Stimulated activated naive CD8-positive, alpha-beta T cell treated with anti-CD3 and anti-CD28 coated beads, Interleukin-15, Interleukin-2, amounts not matched to agents 100 ng/mL and 50 ng/mL, for 24 hours (primary cell): Measurements from ENCODE around the gene ZNF429.

Source experiments
- H3K27ac Mint-ChIP-seq: one replicate; pipeline ENCODE4 v1.8.0; 2021; ENCODE audit warnings: mild to moderate bottlenecking, mixed read lengths
- H3K27me3 Mint-ChIP-seq: one replicate; pipeline ENCODE4 v1.8.0; 2021; ENCODE audit warnings: mixed read lengths
- H3K36me3 Mint-ChIP-seq: one replicate; pipeline ENCODE4 v1.8.0; 2021; ENCODE audit warnings: low read depth, mixed read lengths
- H3K4me1 Mint-ChIP-seq: one replicate; pipeline ENCODE4 v1.8.0; 2021; ENCODE audit warnings: low read depth, mixed read lengths
- H3K4me3 Mint-ChIP-seq: one replicate; pipeline ENCODE4 v1.8.0; 2021; ENCODE audit warnings: mild to moderate bottlenecking, mixed read lengths
- H3K9me3 Mint-ChIP-seq: one replicate; pipeline ENCODE4 v1.8.0; 2021; ENCODE audit warnings: mixed read lengths

ZNF429 gene

DNA sequence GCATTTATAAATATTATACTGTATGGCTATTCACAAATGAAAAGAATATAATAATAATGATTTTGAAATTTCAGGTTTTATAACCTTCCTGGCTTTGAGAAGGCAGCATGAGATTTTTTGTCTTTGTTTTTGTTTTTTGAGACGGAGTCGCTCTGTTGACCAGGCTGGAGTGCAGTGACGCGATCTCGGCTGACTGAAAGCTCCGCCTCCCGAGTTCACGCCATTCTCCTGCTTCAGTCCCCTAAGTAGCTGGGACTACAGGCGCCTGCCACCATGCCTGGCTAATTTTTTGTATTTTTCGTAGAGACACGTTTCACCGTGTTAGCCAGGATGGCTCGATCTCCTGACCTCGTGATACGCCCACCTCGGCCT is 64.1 kb downstream of the ZNF429 start:
- Mint-ChIP-seq H3K27ac (peak overlapping the region; percentile 92), H3K36me3 (peaks cover 24% of the 10 kb centered on the region), H3K9me3 (peaks cover 40% of the 10 kb centered on the region), H3K27me3 (no peaks in the 10 kb centered on the region), H3K4me1 (peaks cover 17% of the 10 kb centered on the region), H3K4me3 (peak overlapping the region; percentile 93)

DNA sequence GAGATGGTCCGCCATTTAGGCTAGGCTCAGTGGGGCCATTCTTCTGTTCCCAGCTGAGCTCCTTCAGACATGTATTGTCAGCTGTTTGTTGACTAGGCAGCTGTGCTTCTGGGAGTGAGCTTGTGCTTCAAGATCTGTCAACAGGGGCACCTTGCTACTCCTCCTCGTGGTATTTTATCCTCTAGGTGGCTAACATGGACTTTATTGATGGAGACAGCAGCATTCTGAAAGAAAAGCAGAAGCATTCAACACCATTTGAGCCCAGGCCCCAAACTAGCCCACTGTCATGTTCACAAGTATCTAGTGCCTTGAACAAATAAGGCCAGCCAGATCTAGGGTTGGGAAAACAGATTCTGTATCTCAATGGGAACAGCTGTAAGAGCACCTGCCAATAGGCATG is 65.9 kb downstream of the ZNF429 start:
- Mint-ChIP-seq H3K4me3 (no peak overlapping the region), H3K27ac (no peak overlapping the region), H3K36me3 (peaks cover 15% of the 10 kb centered on the region), H3K4me1 (peaks cover 14% of the 10 kb centered on the region), H3K27me3 (no peaks in the 10 kb centered on the region), H3K9me3 (peaks cover 41% of the 10 kb centered on the region)

DNA sequence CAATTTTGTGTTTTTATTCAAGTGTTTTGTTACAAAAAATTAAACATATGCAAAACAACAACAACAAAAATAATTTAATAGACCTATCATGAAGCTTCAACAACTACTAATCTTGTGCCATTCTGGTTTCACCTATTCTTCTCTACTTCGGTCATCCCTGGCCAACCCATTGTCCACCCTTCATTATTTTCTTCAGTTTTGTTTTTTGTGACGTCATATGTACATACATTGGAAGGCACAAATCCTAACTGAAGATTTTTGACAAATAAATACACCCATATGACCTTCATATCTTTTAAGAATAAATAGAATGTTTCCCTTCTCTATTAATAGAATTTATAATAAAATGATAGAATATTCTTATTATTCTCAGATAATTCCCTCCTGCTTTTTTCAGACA is 69.2 kb downstream of the ZNF429 start:
- Mint-ChIP-seq H3K27ac (no peak overlapping the region), H3K4me1 (peaks cover 4% of the 10 kb centered on the region), H3K9me3 (peaks cover 47% of the 10 kb centered on the region), H3K36me3 (peaks cover 5% of the 10 kb centered on the region), H3K27me3 (no peaks in the 10 kb centered on the region), H3K4me3 (no peak overlapping the region)

DNA sequence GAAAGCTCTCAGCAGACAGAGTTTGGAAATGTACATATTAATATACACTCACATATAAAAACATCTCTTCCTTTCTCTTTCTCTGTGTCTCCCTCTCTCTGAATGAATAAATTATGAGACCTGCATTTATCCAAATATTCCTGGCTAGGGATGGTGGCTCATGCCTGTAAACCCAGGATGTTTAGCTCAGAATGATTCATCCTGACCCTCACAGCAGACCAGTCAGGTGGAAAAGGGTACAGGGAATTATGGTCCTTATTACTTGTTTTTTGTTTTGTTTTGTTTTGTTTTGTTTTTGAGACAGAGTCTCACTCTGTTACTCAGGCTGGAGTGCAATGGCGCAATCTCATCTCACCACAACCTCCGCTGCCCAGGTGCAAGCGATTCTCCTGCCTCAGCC is 71.1 kb downstream of the ZNF429 start:
- H3K27ac Mint-ChIP-seq = no peak overlapping the region
- peaks cover 5% of the 10 kb centered on the region for H3K36me3 Mint-ChIP-seq
- peaks cover 10% of the 10 kb centered on the region for H3K4me1 Mint-ChIP-seq
- no peaks in the 10 kb centered on the region for H3K27me3 Mint-ChIP-seq
- peaks cover 44% of the 10 kb centered on the region for H3K9me3 Mint-ChIP-seq
- no peak overlapping the region for H3K4me3 Mint-ChIP-seq

DNA sequence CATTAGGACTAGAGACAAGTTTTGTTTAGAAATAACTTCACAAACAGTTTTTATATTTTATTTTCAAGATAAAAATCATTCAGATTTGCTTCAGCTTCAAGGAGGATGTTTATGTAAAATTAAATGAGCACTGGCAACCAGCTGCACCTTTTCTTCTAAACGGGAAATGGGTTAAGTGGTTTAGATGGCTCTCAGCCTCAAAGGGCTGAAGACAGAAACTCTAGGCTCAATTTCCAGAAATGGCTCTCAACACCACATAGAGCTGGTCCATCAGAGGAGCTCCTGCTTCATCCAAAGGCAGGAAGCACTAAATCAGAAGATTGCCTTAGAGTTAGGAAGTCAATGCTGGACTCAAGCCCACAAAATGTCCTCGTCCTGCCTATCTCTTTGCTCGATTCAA is 74.7 kb downstream of the ZNF429 start:
- Mint-ChIP-seq H3K4me1 (peaks cover 10% of the 10 kb centered on the region), H3K9me3 (peaks cover 40% of the 10 kb centered on the region), H3K36me3 (peaks cover 4% of the 10 kb centered on the region), H3K4me3 (no peak overlapping the region), H3K27me3 (peaks cover 4% of the 10 kb centered on the region), H3K27ac (no peak overlapping the region)

DNA sequence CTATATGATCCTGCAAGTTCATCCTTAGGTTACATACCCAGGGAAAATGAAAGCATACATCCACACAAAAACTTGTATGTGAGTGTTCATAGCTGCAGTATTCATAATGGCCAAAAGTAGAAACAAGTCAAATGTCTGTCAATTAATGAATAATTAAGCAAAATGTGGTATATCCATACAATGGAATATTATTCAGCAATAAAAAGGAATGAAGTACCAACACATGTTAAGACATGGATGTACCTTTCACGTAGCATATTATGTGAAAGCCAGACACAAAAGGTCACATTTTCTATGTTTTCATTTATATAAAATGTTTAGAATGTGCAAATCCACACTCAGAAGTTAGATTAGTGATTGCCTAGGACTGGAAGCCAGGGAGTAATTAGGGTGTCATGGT is 75.4 kb downstream of the ZNF429 start:
- H3K27me3 Mint-ChIP-seq = peaks cover 4% of the 10 kb centered on the region
- peaks cover 40% of the 10 kb centered on the region for H3K9me3 Mint-ChIP-seq
- peaks cover 4% of the 10 kb centered on the region for H3K36me3 Mint-ChIP-seq
- no peak overlapping the region for H3K4me3 Mint-ChIP-seq
- H3K27ac Mint-ChIP-seq = no peak overlapping the region
- H3K4me1 Mint-ChIP-seq = peaks cover 10% of the 10 kb centered on the region

DNA sequence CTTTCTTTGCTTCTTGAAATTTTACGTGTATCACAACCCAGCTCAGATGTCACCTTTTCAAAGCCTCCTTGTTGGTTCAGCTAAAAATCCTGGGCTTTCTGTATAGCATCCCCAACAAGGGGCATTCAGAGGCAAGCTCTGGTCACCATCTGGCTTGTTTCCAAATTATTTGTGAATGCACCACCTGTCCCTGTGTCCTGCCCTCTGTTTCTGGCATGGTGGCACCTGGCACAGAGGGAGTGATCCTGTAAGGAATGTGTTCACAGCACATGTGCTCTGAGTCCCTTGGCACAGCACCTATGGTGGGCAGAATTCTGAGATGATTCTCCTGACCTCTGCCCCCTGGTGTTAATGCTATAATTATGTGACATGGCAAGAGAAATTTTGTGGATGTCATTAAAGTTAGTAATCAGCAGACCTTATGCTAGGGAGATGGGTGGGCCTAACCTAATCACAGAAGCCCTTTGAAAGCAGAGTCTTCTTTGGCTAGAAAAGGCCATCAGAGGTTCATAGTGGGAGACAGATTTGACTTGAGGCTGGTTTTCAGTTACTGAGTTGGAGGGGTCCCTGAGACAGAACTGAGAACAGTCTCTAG is 76.3 kb downstream of the ZNF429 start:
- Mint-ChIP-seq H3K4me1 (peaks cover 10% of the 10 kb centered on the region), H3K9me3 (peaks cover 33% of the 10 kb centered on the region), H3K4me3 (no peak overlapping the region), H3K27me3 (peaks cover 4% of the 10 kb centered on the region), H3K36me3 (peaks cover 4% of the 10 kb centered on the region), H3K27ac (no peak overlapping the region)

DNA sequence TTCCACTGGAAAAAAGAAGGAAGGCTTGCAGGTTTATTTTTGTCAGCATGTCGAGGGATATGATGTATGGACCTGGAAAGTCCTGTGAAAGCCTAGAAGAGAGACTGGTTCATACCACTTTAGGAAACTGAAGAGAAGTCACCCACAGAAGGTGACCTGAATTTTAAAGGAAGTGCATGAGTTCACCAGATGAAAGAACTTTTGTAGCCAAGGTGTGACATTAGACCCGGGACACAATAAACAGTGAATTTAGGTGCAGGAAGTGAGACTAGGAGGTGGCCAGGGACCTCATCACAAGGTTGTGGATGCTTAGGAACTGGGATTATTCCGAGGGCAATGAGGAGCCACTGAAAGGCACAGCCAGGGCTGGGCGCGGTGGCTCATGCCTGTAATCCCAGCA is 79.1 kb downstream of the ZNF429 start:
- H3K9me3 Mint-ChIP-seq = peaks cover 26% of the 10 kb centered on the region
- peaks cover 10% of the 10 kb centered on the region for H3K4me1 Mint-ChIP-seq
- peaks cover 4% of the 10 kb centered on the region for H3K36me3 Mint-ChIP-seq
- no peak overlapping the region for H3K4me3 Mint-ChIP-seq
- no peak overlapping the region for H3K27ac Mint-ChIP-seq
- peaks cover 6% of the 10 kb centered on the region for H3K27me3 Mint-ChIP-seq

DNA sequence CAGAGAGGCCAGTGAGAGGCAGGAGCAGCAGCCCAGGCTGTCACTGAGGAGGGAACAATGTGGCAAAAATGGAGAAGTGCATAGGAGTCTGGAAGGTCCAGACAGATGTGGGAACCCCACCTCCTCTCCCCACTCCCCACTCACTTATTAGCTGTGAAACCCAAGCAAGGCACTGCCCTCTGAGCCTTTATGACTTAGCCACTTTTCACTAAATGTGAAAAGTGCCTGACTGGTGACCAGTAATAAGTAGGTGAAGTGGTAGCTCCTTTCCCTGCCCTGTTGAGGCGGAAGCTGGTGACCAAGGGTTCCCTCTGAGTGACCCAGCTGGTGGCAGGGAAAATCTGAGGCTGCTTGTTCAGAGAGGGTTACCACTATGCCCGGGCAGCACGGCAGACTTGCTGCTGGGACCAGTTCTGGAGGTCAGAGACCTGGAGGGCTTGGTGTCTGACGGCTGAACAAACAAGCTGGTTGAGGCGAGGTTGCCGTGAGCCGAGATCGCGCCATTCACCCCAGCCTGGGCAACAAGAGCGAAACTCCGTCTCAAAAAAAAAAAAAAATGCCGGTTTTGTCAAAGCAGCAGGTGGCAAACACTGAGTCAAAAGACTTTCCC is 80.0 kb downstream of the ZNF429 start:
- H3K4me3 Mint-ChIP-seq = no peak overlapping the region
- H3K36me3 Mint-ChIP-seq = peaks cover 4% of the 10 kb centered on the region

DNA sequence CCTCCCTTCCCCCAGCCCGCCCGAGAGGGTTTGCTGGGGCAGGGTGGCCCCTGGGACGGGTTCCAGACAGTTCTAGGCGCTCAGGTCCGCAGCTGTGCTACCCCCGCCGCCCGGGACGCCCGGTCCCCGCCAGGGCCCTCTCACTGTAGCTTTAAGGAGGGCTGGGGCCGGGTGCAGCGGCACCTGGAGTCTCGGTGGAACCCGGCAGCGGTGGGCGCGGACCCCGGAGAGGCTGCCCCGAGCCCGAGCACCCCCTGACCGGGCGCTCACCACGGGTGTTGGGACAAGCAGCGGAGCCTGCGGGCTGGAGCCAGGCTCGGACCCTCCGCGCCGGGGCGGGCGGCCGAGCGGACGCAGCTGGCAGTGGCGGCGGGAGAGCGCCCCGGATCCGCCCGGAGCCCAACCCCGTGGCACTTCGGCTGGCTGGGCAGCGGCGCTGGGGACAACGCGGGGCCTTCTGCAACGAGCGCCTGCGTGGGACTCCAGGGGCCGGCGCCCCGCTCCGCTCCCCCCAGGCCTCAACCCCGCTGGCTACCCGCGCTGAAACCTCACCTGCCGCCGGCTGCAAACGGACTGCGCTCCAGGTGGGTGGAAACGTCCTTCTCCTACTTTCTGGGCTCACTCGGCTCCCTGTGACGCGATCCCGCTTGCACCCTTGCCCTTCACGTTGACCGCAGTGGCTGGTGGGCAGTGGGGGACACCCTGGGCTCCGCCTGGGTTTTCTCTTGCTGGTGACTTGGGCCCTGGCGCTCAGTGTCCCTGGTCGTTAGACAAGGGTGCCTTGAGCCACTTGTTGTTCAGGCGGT is 81.1 kb downstream of the ZNF429 start:
- peaks cover 16% of the 10 kb centered on the region for H3K9me3 Mint-ChIP-seq
- H3K27me3 Mint-ChIP-seq = peaks cover 9% of the 10 kb centered on the region
- H3K4me3 Mint-ChIP-seq = peak overlapping the region; percentile 51
- peaks cover 4% of the 10 kb centered on the region for H3K36me3 Mint-ChIP-seq
- H3K4me1 Mint-ChIP-seq = peaks cover 4% of the 10 kb centered on the region
- H3K27ac Mint-ChIP-seq = no peak overlapping the region

More for the DNA sequence above, 80.0 kb downstream of the ZNF429 start:
- no peak overlapping the region for H3K27ac Mint-ChIP-seq
- peaks cover 25% of the 10 kb centered on the region for H3K9me3 Mint-ChIP-seq
- peaks cover 9% of the 10 kb centered on the region for H3K27me3 Mint-ChIP-seq
- peaks cover 9% of the 10 kb centered on the region for H3K4me1 Mint-ChIP-seq

DNA sequence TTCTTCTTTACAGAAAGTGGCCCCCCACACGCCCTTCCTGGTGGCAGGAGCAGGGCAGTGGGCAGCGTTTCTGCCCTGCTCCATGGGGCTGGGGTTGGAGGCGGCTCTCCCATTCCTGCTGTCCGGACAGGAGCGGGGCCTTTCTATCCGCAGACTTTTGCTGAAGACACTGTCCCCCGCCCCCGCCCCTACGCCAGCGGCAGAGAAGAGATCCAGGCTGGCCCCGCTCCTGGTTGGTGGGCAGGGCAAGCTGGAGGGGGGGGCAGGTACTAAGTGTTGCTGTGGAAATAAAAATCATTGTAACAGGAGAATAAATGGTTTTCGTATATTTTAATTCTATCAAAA is 81.7 kb downstream of the ZNF429 start:
- H3K27me3 Mint-ChIP-seq = peaks cover 9% of the 10 kb centered on the region
- peaks cover 4% of the 10 kb centered on the region for H3K36me3 Mint-ChIP-seq
- peak overlapping the region; percentile 51 for H3K4me3 Mint-ChIP-seq
- no peak overlapping the region for H3K27ac Mint-ChIP-seq
- H3K9me3 Mint-ChIP-seq = peaks cover 11% of the 10 kb centered on the region
- peaks cover 4% of the 10 kb centered on the region for H3K4me1 Mint-ChIP-seq

DNA sequence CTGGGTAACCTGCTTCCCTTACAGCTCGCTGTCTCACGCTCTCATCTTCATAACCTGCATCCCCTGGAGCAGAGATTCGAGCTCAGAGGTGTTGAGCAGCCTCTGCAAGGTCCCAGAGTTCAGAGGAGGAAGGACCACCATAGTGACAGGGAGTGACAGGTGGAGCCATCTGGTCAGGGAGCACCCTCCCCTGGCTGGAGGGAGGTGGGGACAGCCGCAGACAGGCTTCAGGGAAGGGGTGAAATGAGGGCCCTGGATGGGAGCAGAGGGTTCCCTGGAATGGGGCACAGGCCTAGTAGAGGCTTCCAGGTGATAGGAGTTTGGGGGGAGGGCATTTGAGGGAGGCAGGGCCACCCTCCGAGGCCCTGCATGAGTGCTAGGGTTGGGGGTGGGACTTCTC is 82.1 kb downstream of the ZNF429 start:
- peaks cover 11% of the 10 kb centered on the region for H3K9me3 Mint-ChIP-seq
- peaks cover 4% of the 10 kb centered on the region for H3K36me3 Mint-ChIP-seq
- no peak overlapping the region for H3K27ac Mint-ChIP-seq
- H3K4me3 Mint-ChIP-seq = no peak overlapping the region
- peaks cover 4% of the 10 kb centered on the region for H3K4me1 Mint-ChIP-seq
- H3K27me3 Mint-ChIP-seq = peaks cover 9% of the 10 kb centered on the region

DNA sequence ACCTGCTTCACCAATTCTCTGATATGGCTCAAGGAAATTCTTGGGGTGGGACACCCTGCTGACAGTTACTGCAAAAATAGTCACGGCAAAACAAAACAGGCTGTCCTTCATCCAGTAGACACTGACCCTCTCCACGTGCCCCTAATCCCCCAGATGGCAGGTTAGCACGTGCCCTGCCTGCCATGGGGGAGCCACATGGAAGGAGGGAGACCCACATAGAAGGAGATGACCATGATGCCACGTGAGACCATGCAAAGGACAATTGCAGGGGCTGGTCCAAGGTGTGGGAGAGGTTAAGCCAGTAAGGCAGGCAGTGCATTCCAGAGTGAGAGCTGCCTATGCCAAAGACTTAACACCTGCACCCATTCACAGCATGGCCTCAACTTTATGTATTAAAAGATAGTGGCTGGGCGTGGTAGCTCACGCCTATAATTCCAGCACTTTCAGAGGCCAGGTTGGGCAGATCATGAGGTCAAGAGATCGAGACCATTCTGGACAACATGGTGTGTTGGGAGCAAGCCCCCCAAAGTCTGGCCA is 82.7 kb downstream of the ZNF429 start:
- Mint-ChIP-seq H3K4me1 (peaks cover 4% of the 10 kb centered on the region), H3K4me3 (no peak overlapping the region), H3K36me3 (peaks cover 4% of the 10 kb centered on the region), H3K27ac (no peak overlapping the region), H3K9me3 (peaks cover 11% of the 10 kb centered on the region), H3K27me3 (peaks cover 9% of the 10 kb centered on the region)

DNA sequence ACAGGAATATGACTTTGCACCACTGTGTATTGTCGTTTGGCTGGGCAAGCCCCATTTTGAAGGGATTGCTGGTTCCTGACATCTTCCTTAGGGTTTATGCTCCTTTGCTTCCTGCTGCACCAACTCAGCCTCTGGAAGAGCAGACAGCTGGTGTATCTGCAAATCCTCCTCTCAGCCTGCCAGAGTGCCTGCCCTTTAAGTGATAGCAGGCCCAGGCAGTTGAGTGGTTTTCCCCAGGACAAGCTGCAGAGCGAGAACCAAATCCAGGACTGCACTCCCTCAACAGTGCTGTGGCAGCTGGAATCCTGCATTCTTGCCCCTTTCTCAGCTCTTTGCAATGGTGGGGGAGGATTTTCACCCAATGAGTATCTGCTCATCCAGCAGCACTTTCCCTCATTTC is 85.5 kb downstream of the ZNF429 start:
- H3K27me3 Mint-ChIP-seq = peaks cover 5% of the 10 kb centered on the region
- no peaks in the 10 kb centered on the region for H3K4me1 Mint-ChIP-seq
- peaks cover 4% of the 10 kb centered on the region for H3K9me3 Mint-ChIP-seq
- H3K4me3 Mint-ChIP-seq = no peak overlapping the region
- H3K36me3 Mint-ChIP-seq = no peaks in the 10 kb centered on the region
- no peak overlapping the region for H3K27ac Mint-ChIP-seq

DNA sequence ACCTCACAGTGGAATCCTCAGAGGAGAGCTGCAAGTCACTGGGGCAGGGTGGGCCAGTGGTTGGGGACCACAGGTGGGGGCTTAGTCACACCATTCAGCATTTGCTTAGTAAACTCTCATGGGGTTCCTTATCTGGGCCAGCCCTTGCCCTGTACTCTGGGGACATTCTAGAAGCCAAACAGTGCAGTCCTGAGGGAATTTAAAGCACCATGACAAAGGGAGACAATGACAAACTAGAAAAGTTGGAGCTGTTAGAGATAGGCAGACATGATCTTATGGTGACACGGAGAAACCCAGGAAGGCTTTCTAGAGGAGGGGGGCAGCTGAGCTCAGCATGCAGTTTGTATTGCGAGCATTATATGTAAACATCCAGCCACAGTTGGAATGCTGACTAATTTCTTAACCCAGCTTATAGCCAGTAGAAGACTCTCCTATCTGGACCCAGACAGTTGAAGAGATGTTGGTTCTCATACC is 87.6 kb downstream of the ZNF429 start:
- Mint-ChIP-seq H3K4me3 (no peak overlapping the region), H3K36me3 (no peaks in the 10 kb centered on the region), H3K27me3 (peaks cover 5% of the 10 kb centered on the region), H3K27ac (no peak overlapping the region), H3K4me1 (no peaks in the 10 kb centered on the region), H3K9me3 (peaks cover 4% of the 10 kb centered on the region)
